ENCODE data around the gene WDFY4. TPM values are rescaled to one million over a fixed set of nuclear protein-coding genes. Genes with fewer than 3 reads are reported as not detected.

Gene WDFY4
- total RNA-seq, 1 experiment from 2014 or later, result not detected

DNA sequence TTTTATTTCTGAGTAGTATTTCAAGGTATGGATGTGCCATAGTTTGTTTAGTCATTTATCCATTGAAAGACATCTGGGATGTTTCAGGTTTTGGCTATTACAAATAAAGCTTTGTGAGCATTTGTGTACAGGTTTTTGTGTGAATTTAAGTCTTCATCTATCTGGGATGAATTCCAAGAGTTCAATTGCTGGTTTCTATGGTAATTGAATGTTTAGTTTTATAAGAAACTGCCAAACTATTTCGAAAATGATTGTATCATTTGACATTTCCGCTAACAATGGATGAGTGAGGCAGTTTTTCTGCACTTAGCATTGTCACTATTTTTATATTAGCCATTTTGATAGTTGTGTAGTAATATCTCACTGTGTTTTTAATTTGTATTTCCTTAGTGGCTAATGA is 99.4 kb downstream of the WDFY4 start:
- Histone ChIP-seq H3K27me3 (ENCODE audit: insufficient read depth, low read length) (no peaks in the 10 kb centered on the region), H3K4me2 (ENCODE audit: insufficient read depth, insufficient read length, low read length) (no peak overlapping the region), H2AFZ (ENCODE audit: low read length) (no peak overlapping the region), H3K4me1 (ENCODE audit: insufficient read depth, low read length) (no peaks in the 10 kb centered on the region), H3K27ac (ENCODE audit: insufficient read length, low read depth, low read length) (no peak overlapping the region), H4K20me1 (ENCODE audit: control insufficient read depth, insufficient read depth, insufficient read length) (no peaks in the 10 kb centered on the region), H2BK20ac (ENCODE audit: low read depth, low read length, poor library complexity, severe bottlenecking) (no peak overlapping the region), H3K79me1 (ENCODE audit: insufficient read depth, low read depth, low read length, poor library complexity, severe bottlenecking) (no peaks in the 10 kb centered on the region), H3K18ac (ENCODE audit: insufficient read length, low read depth, low read length) (no peak overlapping the region), H3K9me3 (ENCODE audit: control insufficient read depth, low read depth, low read length) (no peaks in the 10 kb centered on the region), H3K23ac (ENCODE audit: insufficient read length, low read depth, low read length) (no peak overlapping the region), H2BK120ac (ENCODE audit: low read depth, low read length, poor library complexity, severe bottlenecking) (no peak overlapping the region), H4K5ac (ENCODE audit: insufficient read length, low read depth, low read length) (no peak overlapping the region), H3K4ac (ENCODE audit: low read depth, low read length) (no peak overlapping the region), H3T11ph (ENCODE audit: low read length) (no peak overlapping the region), H4K91ac (ENCODE audit: insufficient read length, low read depth, low read length) (no peak overlapping the region), H4K8ac (replicated peaks; ENCODE audit: insufficient read length, low read depth, low read length) (no peak overlapping the region), H3K14ac (ENCODE audit: insufficient read depth, low read length) (no peak overlapping the region), H2BK12ac (ENCODE audit: insufficient read length, low read depth, low read length) (no peak overlapping the region), H2BK5ac (ENCODE audit: insufficient read length, low read length) (no peak overlapping the region), H3K79me2 (ENCODE audit: insufficient read depth, low read length) (no peaks in the 10 kb centered on the region), H3K9ac (ENCODE audit: extremely low read depth, insufficient read length, low read length) (no peak overlapping the region), H3K23me2 (ENCODE audit: insufficient read length, low read depth, low read length, poor library complexity, severe bottlenecking) (no peaks in the 10 kb centered on the region), H2BK15ac (ENCODE audit: low read depth, low read length) (no peak overlapping the region), H2AK5ac (ENCODE audit: insufficient read length, low read length) (no peak overlapping the region), H3K56ac (ENCODE audit: insufficient read length, low read depth, low read length) (no peak overlapping the region)
- WGBS (ENCODE audit: extremely low coverage, insufficient read length, low lambda C conversion rate), result no CpG with 5 or more reads among the region's 2 CpGs
- peaks cover 9% of the 10 kb centered on the region for H3K27me3 Mint-ChIP-seq (ENCODE audit: low read depth)
- no peaks in the 10 kb centered on the region for H3K36me3 Mint-ChIP-seq (ENCODE audit: insufficient read depth in 1 of 3, low read depth in 3 of 3)
- H3K4me1 Mint-ChIP-seq, result no peaks in the 10 kb centered on the region
- H3K9me3 Mint-ChIP-seq, result no peaks in the 10 kb centered on the region
- no peak for TF ChIP-seq CTCF (conservative IDR thresholded peaks at IDR 0.05)
- DNase-seq, result no peak
- H3K27ac Mint-ChIP-seq, result no peak overlapping the region
- no peak overlapping the region for H3K4me3 Mint-ChIP-seq

Data from H9 (cell line).